Thoracic aorta (tissue), 2 donors: ENCODE results near the gene FAM53A. TPM values are rescaled to one million over a fixed set of nuclear protein-coding genes. Genes with fewer than 3 reads are reported as not detected.

Experiments used
- ATAC-seq: fragments of 150-250 bp; one replicate; pipeline ENCODE4 v1.8.0; 2017; ENCODE audit warnings: low read depth; ENCODE audit not compliant: insufficient number of reproducible peaks, low FRiP score
- DNase-seq: peaks from one replicate; pipeline ENCODE4 v3.0.0-alpha.2; 2020; ENCODE audit warnings: low spot score
- H3K27ac ChIP-seq, 2 donors: fragments of 200-600 bp; sonication (generic); 1 replicate in 1 of 2; 2 replicates in 1 of 2; pipeline ENCODE4 v1.5.1; 2016; ENCODE audit warnings: mild to moderate bottlenecking in 2 of 2, moderate library complexity in 2 of 2
- H3K27me3 ChIP-seq: fragments of 200-600 bp; sonication (generic); replicated peaks from 2 replicates; pipeline ENCODE4 v1.6.0; 2016; ENCODE audit warnings: mild to moderate bottlenecking; ENCODE audit not compliant: insufficient read depth
- H3K36me3 ChIP-seq: fragments of 200-600 bp; sonication (generic); one replicate; pipeline ENCODE4 v1.5.1; 2016
- H3K4me1 ChIP-seq, 2 donors: fragments of 200-600 bp; sonication (generic); 1 replicate in 1 of 2; 2 replicates in 1 of 2; pipeline versions ENCODE4 v1.5.1 to v1.6.0; 2016; ENCODE audit warnings: low read depth in 2 of 2, mild to moderate bottlenecking in 1 of 2; ENCODE audit not compliant: control insufficient read depth in 1 of 2
- H3K4me3 ChIP-seq: fragments of 200-600 bp; sonication (generic); 2 replicates; pipeline ENCODE4 v1.5.1; 2016; ENCODE audit warnings: mild to moderate bottlenecking
- H3K9me3 ChIP-seq: fragments of 200-600 bp; sonication (generic); 2 replicates; pipeline ENCODE4 v1.5.1; 2016
- total RNA-seq, 2 donors: library from RNA; depleted of rRNA; stranded (reverse); fragments of >200 nt; gene quantifications; one replicate each; pipeline versions ENCODE4 v1.1.0 to v1.2.3, GENCODE V29; 2016
- TF ChIP-seq, protein P1 (sequence below): fragments of 200-600 bp; sonication (generic); IDR thresholded peaks from one replicate; pipeline ENCODE4 v1.5.1; 2019; ENCODE audit warnings: antibody characterized with exemption

Gene FAM53A
- total RNA-seq, 2 donors from 2014 or later = 5.1 to 10.9 TPM

DNA sequence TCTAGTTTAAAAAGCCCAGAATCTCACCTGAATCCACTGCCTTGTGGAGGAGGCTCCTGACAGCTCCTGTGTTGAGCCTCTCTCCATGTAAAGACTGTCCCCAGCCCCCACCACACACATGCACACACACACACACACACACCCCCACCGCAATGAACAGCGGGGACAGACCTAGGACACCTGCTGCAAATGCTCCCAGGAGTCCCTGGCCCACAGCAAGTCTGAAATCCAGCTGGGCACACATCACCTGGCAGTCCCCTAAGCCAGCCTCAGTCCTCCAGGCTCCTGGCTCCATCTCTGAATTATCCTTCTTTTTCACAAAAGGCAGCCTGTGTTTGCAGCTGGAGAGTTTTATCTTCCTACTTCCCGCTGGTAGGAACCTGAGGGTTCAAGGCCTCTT lies 6.6 kb upstream of the FAM53A start:
- H3K27me3 ChIP-seq = no peaks in the 10 kb centered on the region
- no peaks in the 10 kb centered on the region for H3K9me3 ChIP-seq
- no peak overlapping the region for H3K4me3 ChIP-seq
- TF ChIP-seq, protein P1, sequence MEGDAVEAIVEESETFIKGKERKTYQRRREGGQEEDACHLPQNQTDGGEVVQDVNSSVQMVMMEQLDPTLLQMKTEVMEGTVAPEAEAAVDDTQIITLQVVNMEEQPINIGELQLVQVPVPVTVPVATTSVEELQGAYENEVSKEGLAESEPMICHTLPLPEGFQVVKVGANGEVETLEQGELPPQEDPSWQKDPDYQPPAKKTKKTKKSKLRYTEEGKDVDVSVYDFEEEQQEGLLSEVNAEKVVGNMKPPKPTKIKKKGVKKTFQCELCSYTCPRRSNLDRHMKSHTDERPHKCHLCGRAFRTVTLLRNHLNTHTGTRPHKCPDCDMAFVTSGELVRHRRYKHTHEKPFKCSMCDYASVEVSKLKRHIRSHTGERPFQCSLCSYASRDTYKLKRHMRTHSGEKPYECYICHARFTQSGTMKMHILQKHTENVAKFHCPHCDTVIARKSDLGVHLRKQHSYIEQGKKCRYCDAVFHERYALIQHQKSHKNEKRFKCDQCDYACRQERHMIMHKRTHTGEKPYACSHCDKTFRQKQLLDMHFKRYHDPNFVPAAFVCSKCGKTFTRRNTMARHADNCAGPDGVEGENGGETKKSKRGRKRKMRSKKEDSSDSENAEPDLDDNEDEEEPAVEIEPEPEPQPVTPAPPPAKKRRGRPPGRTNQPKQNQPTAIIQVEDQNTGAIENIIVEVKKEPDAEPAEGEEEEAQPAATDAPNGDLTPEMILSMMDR = no peak
- peaks cover 38% of the 10 kb centered on the region for H3K36me3 ChIP-seq
- ATAC-seq (no peak), DNase-seq (no peak)
- H3K27ac ChIP-seq = no peak overlapping the region
- no peaks in the 10 kb centered on the region for H3K4me1 ChIP-seq

DNA sequence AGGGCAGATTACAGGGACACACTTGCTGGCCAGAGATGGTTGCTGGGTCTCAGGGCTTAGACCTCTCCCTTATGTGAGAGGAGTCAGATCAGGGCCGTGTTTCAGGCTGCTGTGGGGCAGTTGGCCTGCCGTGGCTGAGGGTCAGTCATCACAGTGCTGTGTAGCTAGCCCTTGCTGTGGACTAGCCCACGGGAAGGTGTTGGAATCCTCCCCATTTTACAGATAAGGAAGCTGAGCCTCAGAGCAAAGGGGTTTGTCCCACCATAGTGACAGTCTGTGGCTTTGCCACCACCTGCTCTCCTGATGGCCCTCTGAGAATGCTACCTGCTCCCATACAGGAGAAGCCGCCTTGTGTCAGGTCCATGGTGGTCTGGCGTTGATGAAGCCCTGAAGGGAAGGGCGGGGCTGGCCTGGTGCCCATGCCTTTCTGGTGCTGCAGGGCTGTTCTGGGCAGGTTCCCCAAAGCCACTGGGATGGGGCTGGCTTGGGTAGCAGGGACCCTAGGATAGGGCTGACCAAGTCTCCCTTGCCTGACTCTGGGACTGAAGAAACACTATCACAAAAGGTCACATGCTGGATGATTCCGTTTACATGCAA lies 2.4 kb upstream of the FAM53A start:
- Histone ChIP-seq H3K27ac (no peak overlapping the region), H3K27me3 (no peaks in the 10 kb centered on the region), H3K4me1 (peaks cover 0 to 14% of the 10 kb centered on the region in 2 donors), H3K36me3 (peaks cover 8% of the 10 kb centered on the region), H3K9me3 (no peaks in the 10 kb centered on the region), H3K4me3 (no peak overlapping the region)
- DNase-seq = no peak
- TF ChIP-seq, protein P1 = no peak
- ATAC-seq = no peak

DNA sequence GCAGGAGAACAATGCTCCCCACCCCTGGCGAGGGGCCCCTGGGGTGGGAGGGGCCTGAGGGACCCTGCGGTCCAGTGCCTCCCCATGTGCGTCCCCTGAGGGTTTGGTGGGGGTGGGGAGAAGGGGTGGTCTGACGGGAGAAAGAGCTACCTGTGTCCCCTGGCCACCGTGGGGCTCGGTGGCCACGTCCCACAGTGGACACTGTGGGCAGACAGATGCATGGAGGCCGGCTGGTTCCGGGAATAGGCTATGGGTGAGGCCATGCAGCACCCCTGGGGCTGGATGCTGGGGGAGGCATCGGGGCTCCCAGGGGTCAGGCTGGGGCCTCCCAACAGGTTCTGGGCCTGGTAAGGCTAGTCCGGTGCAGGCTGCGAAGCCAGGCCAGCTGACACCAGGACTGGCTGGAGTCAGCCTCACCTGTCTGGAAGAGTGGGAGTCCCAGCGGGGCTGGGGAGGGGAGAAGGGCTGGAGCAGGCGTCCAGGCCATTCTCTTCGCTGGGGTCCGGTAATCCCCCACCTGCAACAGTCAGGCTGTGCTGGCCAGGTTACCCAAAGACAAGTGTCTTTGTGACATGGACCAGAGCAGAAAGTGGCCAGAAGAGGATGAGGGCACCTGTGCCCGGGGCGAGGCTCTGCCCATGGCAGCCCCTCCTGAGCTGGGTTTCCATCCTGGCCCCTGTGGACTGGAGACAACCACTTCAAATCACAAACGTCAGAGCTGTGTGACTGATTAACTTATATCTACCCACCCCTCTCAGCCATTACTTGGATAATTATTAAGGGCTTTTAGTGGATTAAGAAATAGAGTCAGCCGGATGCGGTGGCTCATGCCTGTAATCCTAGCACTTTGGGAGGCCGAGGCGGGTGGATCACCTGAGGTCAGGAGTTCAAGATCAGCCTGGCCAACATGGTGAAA lies 1.4 kb upstream of the FAM53A start:
- no peaks in the 10 kb centered on the region for H3K36me3 ChIP-seq
- peaks cover 0 to 14% of the 10 kb centered on the region in 2 donors for H3K4me1 ChIP-seq
- no peak overlapping the region for H3K4me3 ChIP-seq
- no peaks in the 10 kb centered on the region for H3K27me3 ChIP-seq
- ATAC-seq (no peak), DNase-seq (no peak)
- H3K9me3 ChIP-seq = no peaks in the 10 kb centered on the region
- H3K27ac ChIP-seq = peak overlapping the region in 1 of 2 donors; percentile 22
- TF ChIP-seq, protein P1 = no peak

DNA sequence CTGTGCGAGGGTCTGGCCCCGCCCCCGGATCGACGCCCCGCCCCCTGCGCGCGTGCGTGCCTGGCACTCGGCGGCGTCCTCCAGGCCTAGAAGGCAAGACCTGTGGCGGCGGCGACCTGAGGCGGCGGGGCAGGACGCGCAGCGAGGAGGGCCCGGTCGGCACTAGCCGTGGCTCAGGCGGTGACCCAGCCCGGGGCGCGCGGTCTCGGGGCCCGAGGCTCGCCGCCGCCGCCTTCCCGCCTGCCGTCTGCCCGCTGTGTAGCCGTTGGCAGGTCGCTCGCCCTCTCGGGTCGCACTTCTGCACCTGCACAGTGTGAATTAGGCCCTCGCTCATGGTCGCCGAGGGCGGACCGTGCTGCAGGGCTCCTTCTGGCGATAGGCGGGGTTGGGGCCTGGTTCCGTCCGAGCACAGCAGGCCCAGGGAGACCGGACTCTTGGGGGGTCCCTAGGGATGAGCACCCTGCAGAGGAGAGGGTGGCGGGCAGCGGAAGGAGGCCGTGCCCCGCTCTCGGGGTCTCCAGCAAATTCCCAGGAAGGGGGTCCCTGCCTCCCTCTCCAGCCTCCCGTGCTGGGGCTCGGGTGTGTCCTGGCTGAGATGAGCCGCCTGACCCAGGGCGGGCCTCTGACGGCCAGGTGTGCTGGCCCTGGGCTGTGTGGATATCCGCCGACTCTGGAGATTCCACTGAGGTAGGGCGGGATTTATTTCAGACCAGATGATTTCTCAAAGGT lies 557 bp upstream of the FAM53A start:
- TF ChIP-seq, protein P1 = no peak
- Histone ChIP-seq H3K4me3 (peak overlapping the region; percentile 75), H3K9me3 (no peaks in the 10 kb centered on the region), H3K4me1 (peaks cover 0 to 14% of the 10 kb centered on the region in 2 donors), H3K27ac (peak overlapping the region; percentile 15 to 22), H3K36me3 (no peaks in the 10 kb centered on the region), H3K27me3 (no peaks in the 10 kb centered on the region)
- ATAC-seq (no peak), DNase-seq (no peak)

DNA sequence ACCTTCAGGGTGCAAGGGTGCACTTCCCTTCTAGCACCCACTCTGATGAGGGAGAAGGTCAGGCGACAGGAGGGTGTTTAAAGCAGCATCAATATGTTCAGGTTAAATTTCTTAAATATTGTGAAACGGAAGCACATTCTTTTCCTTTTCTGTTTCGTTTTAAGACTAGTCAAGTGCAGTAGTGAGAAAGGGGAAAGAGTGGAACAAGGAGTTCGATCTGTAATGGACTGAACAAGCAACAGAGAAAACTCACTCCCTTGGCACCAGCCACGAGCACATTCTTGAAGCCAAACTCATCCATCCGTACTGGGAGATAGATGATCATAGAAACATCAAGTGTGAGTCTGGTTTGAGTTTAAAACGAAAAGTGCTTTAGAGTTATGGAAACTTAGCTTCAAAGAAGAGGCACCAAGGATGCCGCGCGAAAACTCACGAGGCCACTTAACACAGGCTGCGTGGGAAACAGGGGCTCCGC lies 815 bp downstream of the FAM53A start:
- Histone ChIP-seq H3K4me1 (peaks cover 0 to 14% of the 10 kb centered on the region in 2 donors), H3K9me3 (no peaks in the 10 kb centered on the region), H3K36me3 (no peaks in the 10 kb centered on the region), H3K4me3 (peak overlapping the region; percentile 85), H3K27me3 (no peaks in the 10 kb centered on the region), H3K27ac (peak overlapping the region; percentile 67 to 71)
- DNase-seq = no peak
- no peak for ATAC-seq
- TF ChIP-seq, protein P1 = no peak
